ENCODE measurements around the gene DPP10. TPM values are rescaled to one million over a fixed set of nuclear protein-coding genes. Genes with fewer than 3 reads are reported as not detected.

The DPP10 gene
- total and polyA plus RNA-seq, 4 experiments from 2014 or later = not detected

- Histone ChIP-seq H3K36me3 (ENCODE audit: insufficient read depth, low read length) (no peaks in the 10 kb centered on the region), H3K4me3 (ENCODE audit: low read length in 2 of 2) (no peak overlapping the region), H3K27me3 (ENCODE audit: insufficient read depth, low read length) (no peaks in the 10 kb centered on the region), H3K4me1 (ENCODE audit: insufficient read depth, low read length) (no peaks in the 10 kb centered on the region), H3K27ac (ENCODE audit: low read depth, low read length) (no peak overlapping the region), H3K9me3 (ENCODE audit: control insufficient read depth in 1 of 2, low read length in 2 of 2) (no peaks in the 10 kb centered on the region)
- intact Hi-C loops (cut with micrococcal nuclease) = no loop called here
- Mint-ChIP-seq H3K27me3 (no peaks in the 10 kb centered on the region), H3K9me3 (peaks cover 0 to 39% (median 16%) of the 10 kb centered on the region in 8 donors), H3K36me3 (peaks cover 0 to 3% of the 10 kb centered on the region in 2 donors), H3K27ac (no peak overlapping the region), H3K4me3 (no peak overlapping the region), H3K4me1 (no peaks in the 10 kb centered on the region)
- ChIA-PET CTCF (ENCODE audit: partially characterized antibody) (no interaction called here), POLR2A (ENCODE audit: partially characterized antibody) (no interaction called here)
- no peak for DNase-seq
These were observed 483.9 kb downstream of the DPP10 start for GRCh38 chr2:114926303-114926702.

DNA sequence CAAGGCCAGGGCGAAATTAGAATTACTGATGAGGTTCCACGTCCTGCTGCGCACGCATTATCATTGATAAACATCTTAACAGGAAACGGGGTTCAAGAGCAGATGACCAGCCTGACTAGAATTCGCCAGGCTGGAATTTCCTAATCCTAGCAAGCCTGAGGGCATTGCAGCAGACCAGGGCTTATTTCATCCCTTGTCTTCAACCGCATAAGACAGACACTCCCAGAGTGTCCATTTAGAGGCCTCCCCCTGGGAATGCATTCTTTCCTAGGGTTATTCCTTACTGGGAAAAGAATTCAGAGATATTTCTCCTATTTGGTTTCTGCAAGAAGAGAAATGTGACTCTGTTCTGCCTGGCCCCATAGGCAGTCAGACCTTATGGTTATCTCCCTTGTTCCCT lies 486.8 kb downstream of the DPP10 start:
- no peaks in the 10 kb centered on the region for H3K27me3 ChIP-seq (ENCODE audit: insufficient read depth, low read length)
- H3K9me3 Mint-ChIP-seq = peaks cover 0 to 39% (median 21%) of the 10 kb centered on the region in 8 donors
- H3K27me3 Mint-ChIP-seq = no peaks in the 10 kb centered on the region
- H3K27ac ChIP-seq (ENCODE audit: low read depth, low read length) = no peak overlapping the region
- peaks cover 0 to 3% of the 10 kb centered on the region in 2 donors for H3K36me3 Mint-ChIP-seq
- ChIA-PET POLR2A (ENCODE audit: partially characterized antibody) (no interaction called here), CTCF (ENCODE audit: partially characterized antibody) (no interaction called here)
- no peak overlapping the region for H3K27ac Mint-ChIP-seq
- no peaks in the 10 kb centered on the region for H3K4me1 Mint-ChIP-seq
- no peaks in the 10 kb centered on the region for H3K4me1 ChIP-seq (ENCODE audit: insufficient read depth, low read length)
- H3K4me3 ChIP-seq (ENCODE audit: low read length in 2 of 2) = no peak overlapping the region
- intact Hi-C loops (cut with micrococcal nuclease) = no loop called here
- H3K4me3 Mint-ChIP-seq = no peak overlapping the region
- H3K9me3 ChIP-seq (ENCODE audit: control insufficient read depth in 1 of 2, low read length in 2 of 2) = no peaks in the 10 kb centered on the region
- DNase-seq = no peak
- H3K36me3 ChIP-seq (ENCODE audit: insufficient read depth, low read length) = no peaks in the 10 kb centered on the region

GRCh38 chr2:114933671-114934241 lies 491.3 kb downstream of the DPP10 start:
- Histone ChIP-seq H3K4me1 (ENCODE audit: insufficient read depth, low read length) (no peaks in the 10 kb centered on the region), H3K27ac (ENCODE audit: low read depth, low read length) (no peak overlapping the region), H3K27me3 (ENCODE audit: insufficient read depth, low read length) (no peaks in the 10 kb centered on the region), H3K36me3 (ENCODE audit: insufficient read depth, low read length) (no peaks in the 10 kb centered on the region), H3K4me3 (ENCODE audit: low read length in 2 of 2) (no peak overlapping the region), H3K9me3 (ENCODE audit: control insufficient read depth in 1 of 2, low read length in 2 of 2) (no peaks in the 10 kb centered on the region)
- POLR2A ChIA-PET (ENCODE audit: partially characterized antibody) = no interaction called here
- Mint-ChIP-seq H3K27me3 (no peaks in the 10 kb centered on the region), H3K27ac (no peak overlapping the region), H3K4me3 (no peak overlapping the region), H3K36me3 (no peaks in the 10 kb centered on the region), H3K9me3 (peaks cover 0 to 18% (median 10%) of the 10 kb centered on the region in 8 donors), H3K4me1 (no peaks in the 10 kb centered on the region)
- no peak for DNase-seq
- CTCF ChIA-PET (ENCODE audit: partially characterized antibody) = no interaction called here
- intact Hi-C loops (cut with micrococcal nuclease) = no loop called here

GRCh38 chr2:114935031-114935430 lies 492.6 kb downstream of the DPP10 start:
- H3K27ac ChIP-seq (ENCODE audit: low read depth, low read length) = no peak overlapping the region
- no peaks in the 10 kb centered on the region for H3K36me3 ChIP-seq (ENCODE audit: insufficient read depth, low read length)
- H3K4me1 ChIP-seq (ENCODE audit: insufficient read depth, low read length) = no peaks in the 10 kb centered on the region
- no peak for DNase-seq
- H3K4me1 Mint-ChIP-seq = no peaks in the 10 kb centered on the region
- H3K27me3 ChIP-seq (ENCODE audit: insufficient read depth, low read length) = no peaks in the 10 kb centered on the region
- peak overlapping the region in 1 of 8 donors; percentile 32 for H3K4me3 Mint-ChIP-seq
- H3K4me3 ChIP-seq (ENCODE audit: low read length in 2 of 2) = no peak overlapping the region
- no peak overlapping the region for H3K27ac Mint-ChIP-seq
- H3K9me3 Mint-ChIP-seq = peaks cover 0 to 11% (median 7%) of the 10 kb centered on the region in 8 donors
- H3K9me3 ChIP-seq (ENCODE audit: control insufficient read depth in 1 of 2, low read length in 2 of 2) = no peaks in the 10 kb centered on the region
- H3K27me3 Mint-ChIP-seq = no peaks in the 10 kb centered on the region
- H3K36me3 Mint-ChIP-seq = no peaks in the 10 kb centered on the region
- ChIA-PET CTCF (ENCODE audit: partially characterized antibody) (no interaction called here), POLR2A (ENCODE audit: partially characterized antibody) (no interaction called here)
- intact Hi-C loops (cut with micrococcal nuclease) = no loop called here

- CTCF ChIA-PET (ENCODE audit: partially characterized antibody) = no interaction called here
- no peak overlapping the region for H3K4me3 Mint-ChIP-seq
- H3K4me1 Mint-ChIP-seq = no peaks in the 10 kb centered on the region
- no peak overlapping the region for H3K4me3 ChIP-seq (ENCODE audit: low read length in 2 of 2)
- intact Hi-C loops (cut with micrococcal nuclease) = no loop called here
- H3K9me3 ChIP-seq (ENCODE audit: control insufficient read depth in 1 of 2, low read length in 2 of 2) = no peaks in the 10 kb centered on the region
- H3K9me3 Mint-ChIP-seq = peaks cover 0 to 7% (median 1%) of the 10 kb centered on the region in 8 donors
- no peaks in the 10 kb centered on the region for H3K27me3 Mint-ChIP-seq
- no peaks in the 10 kb centered on the region for H3K27me3 ChIP-seq (ENCODE audit: insufficient read depth, low read length)
- H3K36me3 Mint-ChIP-seq = no peaks in the 10 kb centered on the region
- POLR2A ChIA-PET (ENCODE audit: partially characterized antibody) = no interaction called here
- H3K36me3 ChIP-seq (ENCODE audit: insufficient read depth, low read length) = no peaks in the 10 kb centered on the region
- H3K27ac ChIP-seq (ENCODE audit: low read depth, low read length) = no peak overlapping the region
- H3K4me1 ChIP-seq (ENCODE audit: insufficient read depth, low read length) = no peaks in the 10 kb centered on the region
- H3K27ac Mint-ChIP-seq = no peak overlapping the region
- DNase-seq = peak in 1 of 5 donors; percentile 1
These were observed 495.0 kb downstream of the DPP10 start for GRCh38 chr2:114937366-114937930.

- intact Hi-C loops (cut with micrococcal nuclease) = no loop called here
- Histone ChIP-seq H3K27ac (ENCODE audit: low read depth, low read length) (no peak overlapping the region), H3K9me3 (ENCODE audit: control insufficient read depth in 1 of 2, low read length in 2 of 2) (no peaks in the 10 kb centered on the region), H3K36me3 (ENCODE audit: insufficient read depth, low read length) (no peaks in the 10 kb centered on the region), H3K4me1 (ENCODE audit: insufficient read depth, low read length) (no peaks in the 10 kb centered on the region), H3K4me3 (ENCODE audit: low read length in 2 of 2) (no peak overlapping the region), H3K27me3 (ENCODE audit: insufficient read depth, low read length) (no peaks in the 10 kb centered on the region)
- Mint-ChIP-seq H3K4me3 (no peak overlapping the region), H3K9me3 (peaks cover 0 to 11% (median 0%) of the 10 kb centered on the region in 8 donors), H3K36me3 (no peaks in the 10 kb centered on the region), H3K4me1 (no peaks in the 10 kb centered on the region), H3K27ac (no peak overlapping the region), H3K27me3 (no peaks in the 10 kb centered on the region)
- no peak for DNase-seq
- ChIA-PET CTCF (ENCODE audit: partially characterized antibody) (no interaction called here), POLR2A (ENCODE audit: partially characterized antibody) (no interaction called here)
These were observed 498.5 kb downstream of the DPP10 start for GRCh38 chr2:114940785-114941458.

GRCh38 chr2:114949228-114949804 lies 506.9 kb downstream of the DPP10 start:
- Mint-ChIP-seq H3K4me1 (no peaks in the 10 kb centered on the region), H3K4me3 (no peak overlapping the region), H3K36me3 (no peaks in the 10 kb centered on the region), H3K9me3 (peaks cover 0 to 16% (median 2%) of the 10 kb centered on the region in 8 donors), H3K27me3 (no peaks in the 10 kb centered on the region), H3K27ac (no peak overlapping the region)
- ChIA-PET POLR2A (ENCODE audit: partially characterized antibody) (no interaction called here), CTCF (ENCODE audit: partially characterized antibody) (interaction anchor here (0.7 kb wide), 1 partner anchor 335 kb away, joined by 3 read pairs; no protein-coding TSS in a partner anchor)
- no peak for DNase-seq
- H3K4me1 ChIP-seq (ENCODE audit: insufficient read depth, low read length) = no peaks in the 10 kb centered on the region
- H3K36me3 ChIP-seq (ENCODE audit: insufficient read depth, low read length) = no peaks in the 10 kb centered on the region
- intact Hi-C loops (cut with micrococcal nuclease) = no loop called here
- no peak overlapping the region for H3K27ac ChIP-seq (ENCODE audit: low read depth, low read length)
- no peak overlapping the region for H3K4me3 ChIP-seq (ENCODE audit: low read length in 2 of 2)
- H3K27me3 ChIP-seq (ENCODE audit: insufficient read depth, low read length) = no peaks in the 10 kb centered on the region
- H3K9me3 ChIP-seq (ENCODE audit: control insufficient read depth in 1 of 2, low read length in 2 of 2) = no peaks in the 10 kb centered on the region

Data from CD4-positive, alpha-beta memory T cell (primary cell).